PC-3 (cell line): ENCODE data around the gene IL17D.

Source experiments
- CTCF ChIP-seq: fragments of 300-600 bp; sonication (generic); conservative IDR thresholded peaks from 2 replicates; pipeline ENCODE4 v1.5.1; 2017; ENCODE audit warnings: antibody characterized with exemption, low read depth, mild to moderate bottlenecking, low read length
- EZH2 ChIP-seq: fragments of 300-600 bp; sonication (generic); IDR thresholded peaks from one replicate; pipeline ENCODE4 v1.6.1; 2017; ENCODE audit warnings: antibody characterized with exemption, mild to moderate bottlenecking, low read length; ENCODE audit not compliant: unreplicated experiment
- EZH2phosphoT487 ChIP-seq: fragments of 300-600 bp; sonication (generic); IDR thresholded peaks from 2 replicates; pipeline ENCODE4 v1.6.1; 2018; ENCODE audit warnings: mild to moderate bottlenecking, antibody characterized with exemption, low read length, borderline replicate concordance

GRCh38 chr13:20703780-20704458 lies 420 bp downstream of the IL17D start:
- TF ChIP-seq EZH2 = no peak
- peak; percentile 26; the same call in 1 of the 2 replicates for TF ChIP-seq CTCF
- peak; percentile 81 for TF ChIP-seq EZH2phosphoT487
